Spleen (tissue), 7 donors: Measurements from ENCODE around the gene SPN.

ENCODE experiments used
- POLR2AphosphoS5 ChIP-seq, 3 donors: sonication (generic); formaldehyde crosslinking; IDR thresholded peaks; one replicate each; pipeline ENCODE4 v1.5.1; 2017; ENCODE audit warnings: antibody characterized with exemption in 3 of 3
- TF ChIP-seq, protein P1 (sequence below), 11 experiments: fragments of 200-600 bp in 7 of 11; fragments of 450-650 bp in 4 of 11; sonication (generic) in 4 of 11; IDR thresholded peaks in 8 of 11; conservative IDR thresholded peaks in 3 of 11; 1 replicate in 7 of 11; 2 replicates in 4 of 11; pipeline versions ENCODE4 v1.4.0 to v1.8.0; 2016 to 2021; ENCODE audit warnings: antibody characterized with exemption in 11 of 11, inconsistent platforms in 4 of 11, mild to moderate bottlenecking in 1 of 11
- donor health status: DM: no; HTN: no; CAD: no; lungs with moderate emphysema.
- donor health status: DM: no; HTN: no; CAD: no.
- donor health status: DM: no; HTN: no; CAD: no.

DNA sequence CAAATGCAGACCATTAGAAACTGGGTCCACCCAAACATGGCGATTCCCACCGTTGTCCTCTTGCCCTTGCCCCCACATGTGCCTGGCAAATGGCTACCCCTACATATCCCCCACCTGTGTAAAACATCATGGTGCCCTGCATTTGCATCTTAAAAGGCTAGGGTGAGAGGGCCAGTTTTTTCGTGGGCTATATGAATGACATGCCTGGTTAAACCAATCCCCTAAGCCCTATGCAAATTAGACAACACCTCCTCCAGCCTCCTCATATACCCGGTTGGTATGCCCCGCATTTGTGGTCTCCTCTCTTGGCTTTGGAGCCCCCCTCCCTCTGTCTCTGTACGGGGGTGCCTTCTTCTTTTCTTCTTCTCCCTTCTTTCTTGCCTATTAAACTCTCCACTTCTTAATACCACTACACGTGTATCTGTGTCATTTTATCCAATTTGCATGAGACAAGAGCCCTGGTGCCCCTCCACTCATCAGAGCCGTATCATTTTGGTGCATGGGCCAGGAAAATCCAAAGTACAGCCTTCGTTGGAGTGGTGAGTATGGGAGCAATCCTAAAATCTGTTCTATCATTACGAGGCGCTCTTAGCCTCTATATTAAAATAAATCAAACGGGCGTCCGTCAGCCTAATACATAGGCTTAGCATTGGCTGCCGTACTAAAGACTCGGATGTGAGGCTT, 46.0 kb downstream of the SPN start:
- TF ChIP-seq, protein P1, sequence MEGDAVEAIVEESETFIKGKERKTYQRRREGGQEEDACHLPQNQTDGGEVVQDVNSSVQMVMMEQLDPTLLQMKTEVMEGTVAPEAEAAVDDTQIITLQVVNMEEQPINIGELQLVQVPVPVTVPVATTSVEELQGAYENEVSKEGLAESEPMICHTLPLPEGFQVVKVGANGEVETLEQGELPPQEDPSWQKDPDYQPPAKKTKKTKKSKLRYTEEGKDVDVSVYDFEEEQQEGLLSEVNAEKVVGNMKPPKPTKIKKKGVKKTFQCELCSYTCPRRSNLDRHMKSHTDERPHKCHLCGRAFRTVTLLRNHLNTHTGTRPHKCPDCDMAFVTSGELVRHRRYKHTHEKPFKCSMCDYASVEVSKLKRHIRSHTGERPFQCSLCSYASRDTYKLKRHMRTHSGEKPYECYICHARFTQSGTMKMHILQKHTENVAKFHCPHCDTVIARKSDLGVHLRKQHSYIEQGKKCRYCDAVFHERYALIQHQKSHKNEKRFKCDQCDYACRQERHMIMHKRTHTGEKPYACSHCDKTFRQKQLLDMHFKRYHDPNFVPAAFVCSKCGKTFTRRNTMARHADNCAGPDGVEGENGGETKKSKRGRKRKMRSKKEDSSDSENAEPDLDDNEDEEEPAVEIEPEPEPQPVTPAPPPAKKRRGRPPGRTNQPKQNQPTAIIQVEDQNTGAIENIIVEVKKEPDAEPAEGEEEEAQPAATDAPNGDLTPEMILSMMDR (IDR thresholded peaks at IDR 0.05 in 8 of 11, conservative IDR thresholded peaks at IDR 0.05 in 3 of 11), result no peak
- TF ChIP-seq POLR2AphosphoS5 (IDR thresholded peaks at IDR 0.05), result no peak
